GM21825 (cell line): ENCODE results near the gene EFR3B.

ENCODE experiments used
- ATAC-seq: cut with Tn5 transposase; IDR thresholded peaks from one replicate; pipeline ENCODE4 v1.9.1; 2021; ENCODE audit warnings: mild to moderate bottlenecking, moderate library complexity; ENCODE audit not compliant: unreplicated experiment

Gene EFR3B

DNA sequence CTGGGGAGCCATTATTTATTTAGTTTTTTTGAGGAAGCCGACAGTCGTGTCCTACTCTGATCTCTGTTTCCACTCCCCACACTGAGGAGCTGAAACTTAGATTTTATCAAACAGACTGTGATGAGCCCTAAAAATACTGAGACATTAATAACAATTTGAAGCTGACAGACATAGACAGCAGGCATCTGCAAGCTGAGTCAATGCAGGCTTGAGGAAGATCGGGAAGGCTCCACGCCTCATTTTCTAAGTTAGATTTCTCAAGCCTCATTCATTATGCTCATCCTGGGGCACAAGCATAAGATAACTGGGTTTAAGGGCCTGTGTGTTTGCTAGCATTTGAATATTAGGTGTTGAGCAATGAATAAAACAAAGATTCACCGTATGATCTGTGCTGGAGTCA, 26.3 kb downstream of the EFR3B start:
- no peak for ATAC-seq

DNA sequence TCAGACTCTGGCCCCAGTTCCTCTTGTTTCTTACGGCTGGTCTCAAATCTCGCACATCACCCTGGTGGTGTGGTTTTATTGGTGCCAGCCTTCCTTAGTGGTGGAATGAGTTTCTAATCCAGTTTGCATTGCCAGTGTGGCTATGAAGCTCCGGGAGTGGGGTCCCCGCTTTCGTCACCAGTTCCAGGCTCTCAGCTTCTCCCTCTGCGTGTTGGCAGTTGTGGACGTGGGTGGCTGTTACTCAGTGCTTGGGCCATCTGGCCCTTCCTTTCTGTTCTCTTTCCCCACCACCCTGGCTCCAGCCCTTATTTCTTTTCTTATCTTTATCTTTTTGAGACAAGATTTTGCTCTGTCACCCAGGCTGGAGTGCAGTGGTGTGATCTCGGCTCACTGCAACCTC, 30.1 kb downstream of the EFR3B start:
- no peak for ATAC-seq

DNA sequence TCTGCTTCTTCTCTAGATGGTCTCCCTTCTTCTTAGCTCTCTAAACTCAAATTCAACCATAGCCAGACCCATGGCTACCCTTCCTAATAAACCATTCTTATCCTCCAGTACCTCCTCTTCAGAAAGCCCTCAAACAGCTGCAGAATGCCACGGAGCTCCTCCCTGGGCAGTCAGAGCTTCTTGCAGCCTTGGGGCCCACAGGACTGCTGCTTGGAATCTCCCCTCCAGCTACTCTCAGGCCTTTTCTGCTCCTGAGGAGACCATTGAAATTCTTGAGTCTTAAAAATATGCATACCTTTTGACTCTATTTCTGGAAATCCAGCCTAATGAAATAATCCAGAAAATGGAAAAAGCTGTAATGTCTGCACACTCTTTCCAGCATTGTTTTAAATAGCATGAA, 30.7 kb downstream of the EFR3B start:
- no peak for ATAC-seq

DNA sequence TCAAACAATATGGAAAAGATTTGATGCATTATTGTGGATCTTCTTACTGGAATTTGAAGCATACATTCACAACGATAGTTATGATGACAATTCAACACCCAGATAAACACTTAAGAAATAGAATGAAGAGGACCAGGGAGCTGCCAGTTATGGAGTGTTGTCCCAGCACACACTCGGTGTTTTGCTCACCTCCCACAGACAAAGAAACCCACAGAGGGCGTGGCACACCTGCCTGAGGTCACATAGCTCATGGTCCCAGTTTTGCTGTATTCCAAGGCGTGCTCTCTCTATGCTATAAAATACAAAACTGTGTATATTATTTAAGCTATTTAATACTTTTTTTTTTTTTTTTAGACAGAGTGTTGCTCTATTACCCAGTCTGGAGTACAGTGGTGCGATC, 31.1 kb downstream of the EFR3B start:
- no peak for ATAC-seq

DNA sequence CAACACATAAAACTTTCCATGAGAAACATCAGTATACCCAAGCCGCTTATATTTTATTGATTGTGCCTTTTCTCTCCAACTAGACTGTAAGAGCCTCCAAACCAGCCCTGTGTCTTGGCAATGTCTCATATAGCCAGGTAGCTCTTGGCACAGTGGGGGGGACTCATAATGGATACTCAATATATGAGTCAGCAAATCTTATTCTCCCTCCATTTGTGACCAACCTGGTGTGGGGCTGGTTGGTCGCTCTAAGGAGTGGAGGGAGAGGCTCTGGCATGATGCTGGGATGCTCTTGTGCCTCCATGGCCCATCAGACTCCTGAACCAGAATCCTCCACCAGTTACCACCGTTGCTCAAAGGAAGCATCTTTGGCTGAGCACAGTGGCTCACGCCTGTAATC, 32.0 kb downstream of the EFR3B start:
- no peak for ATAC-seq

DNA sequence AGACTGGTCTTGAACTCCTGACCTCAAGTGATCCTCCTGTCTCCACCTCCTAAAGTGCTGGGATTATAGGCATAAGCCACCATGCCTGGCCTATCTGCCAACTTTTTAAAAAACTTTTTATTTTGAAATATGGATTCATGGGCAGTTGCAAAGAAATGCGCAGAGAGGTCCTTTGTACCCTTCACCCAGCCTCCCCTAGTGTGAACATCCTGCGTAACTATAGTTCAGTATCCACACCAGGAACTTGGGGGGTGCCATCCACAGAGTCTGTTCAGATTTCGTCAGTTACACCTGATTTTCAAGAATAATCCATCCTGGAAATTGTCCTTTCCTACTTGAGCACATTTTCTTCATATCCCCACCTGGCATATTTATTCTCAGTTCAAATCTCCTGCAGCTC, 33.0 kb downstream of the EFR3B start:
- no peak for ATAC-seq

DNA sequence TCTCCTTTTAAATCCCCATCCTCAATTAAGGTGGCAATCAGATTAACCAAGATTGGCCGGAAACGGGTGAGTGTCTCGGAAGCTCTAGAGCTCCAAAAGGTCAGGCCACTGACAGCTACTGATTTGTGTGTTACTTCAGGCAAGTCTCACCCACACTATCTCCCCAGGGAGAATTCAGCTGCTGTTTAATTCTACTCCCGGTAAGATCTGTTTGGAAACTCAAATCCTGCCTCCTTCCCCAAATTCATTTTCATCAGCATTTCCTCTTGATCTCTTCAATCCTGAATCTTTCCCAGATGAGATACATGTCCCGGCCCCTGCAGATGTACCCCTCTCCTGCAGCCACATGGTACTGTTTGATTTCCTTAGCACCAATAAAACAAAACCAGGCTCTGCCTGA, 34.9 kb downstream of the EFR3B start:
- ATAC-seq, result no peak

DNA sequence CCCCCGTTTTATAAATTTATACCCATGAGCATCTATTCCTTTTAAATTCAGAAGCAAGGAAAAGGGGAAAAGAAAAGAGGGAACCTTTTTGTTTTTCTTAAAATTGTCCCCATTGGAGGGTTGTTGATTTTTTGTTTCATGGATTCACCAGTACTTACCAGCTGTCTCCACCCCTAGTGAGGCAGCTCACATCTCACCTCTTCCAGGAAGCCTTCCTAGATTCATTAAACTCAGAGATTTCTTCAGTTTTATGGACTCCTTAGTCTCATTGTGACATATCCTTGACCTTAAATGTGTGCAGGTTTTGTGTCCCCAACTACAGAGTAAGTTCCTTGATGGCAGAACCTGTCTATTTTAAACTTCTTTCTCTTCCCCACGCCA, 35.9 kb downstream of the EFR3B start:
- ATAC-seq, result no peak

DNA sequence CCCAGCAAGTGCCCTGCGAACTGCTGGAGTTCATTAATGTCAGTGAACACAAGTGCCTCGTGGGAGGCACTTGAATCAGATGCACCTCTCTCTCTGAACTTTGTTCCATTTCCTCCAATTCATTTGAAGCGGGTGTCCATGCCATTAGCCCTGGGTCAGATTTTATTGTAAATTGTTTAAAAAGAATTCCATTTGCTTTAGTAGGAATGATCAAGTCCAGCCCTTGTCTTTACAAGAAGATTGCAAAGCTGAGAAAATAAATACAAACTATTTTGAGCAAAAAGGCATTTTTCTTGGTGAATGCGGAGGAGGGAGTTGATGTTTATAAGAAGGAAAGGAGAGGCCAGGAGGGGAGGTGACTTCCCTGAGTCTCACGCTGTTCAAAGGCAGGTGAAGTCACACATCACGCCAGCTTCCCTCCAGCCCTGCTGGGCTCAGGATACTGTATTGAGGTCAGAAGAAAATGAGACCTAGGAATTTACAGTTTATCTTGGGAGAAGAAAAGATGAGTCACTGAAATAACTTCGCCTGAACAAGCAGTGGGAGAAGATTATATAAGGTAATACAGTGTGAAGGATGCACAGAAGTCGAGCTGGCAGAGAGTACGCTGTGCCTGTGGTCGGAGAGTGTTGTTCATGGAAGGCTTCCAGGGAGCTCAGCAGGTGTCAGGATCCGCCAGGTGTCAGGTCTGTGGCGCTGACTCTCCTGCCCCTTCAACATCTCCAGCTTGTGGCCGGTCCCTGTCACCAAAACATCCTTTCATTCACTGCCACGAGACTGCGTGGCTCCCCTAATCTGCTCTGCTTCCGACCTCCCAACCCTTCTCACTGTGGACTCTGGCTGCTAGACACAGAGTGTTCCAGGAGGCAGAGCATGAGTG, 36.5 kb downstream of the EFR3B start:
- no peak for ATAC-seq

DNA sequence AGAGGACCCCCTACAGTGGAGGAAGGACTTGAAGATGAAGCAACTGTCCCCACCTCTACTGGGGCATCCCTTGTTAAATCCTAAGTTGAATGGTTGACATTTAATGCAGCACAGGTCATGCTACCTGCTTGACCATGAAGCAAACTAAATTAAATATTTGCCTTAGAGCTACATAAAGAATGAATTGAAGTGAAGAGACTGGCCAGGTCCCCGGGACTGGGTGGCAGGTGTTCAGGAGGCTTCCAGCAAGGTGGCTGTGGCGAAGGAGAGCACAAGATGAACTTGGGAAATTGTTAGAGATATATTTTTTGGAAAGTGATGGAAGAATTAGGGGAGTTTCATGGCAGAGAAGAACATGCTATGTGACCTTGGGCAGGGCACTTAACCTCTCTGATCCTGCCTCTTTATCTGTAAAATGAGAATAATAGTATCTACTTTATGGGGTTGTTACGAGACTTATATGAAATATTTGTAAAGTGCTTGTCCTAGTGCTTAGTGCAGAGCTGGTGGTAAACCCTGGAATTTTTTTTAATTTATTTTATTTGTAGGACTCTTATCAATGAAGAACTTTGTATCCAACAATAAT, 37.3 kb downstream of the EFR3B start:
- ATAC-seq, result no peak

DNA sequence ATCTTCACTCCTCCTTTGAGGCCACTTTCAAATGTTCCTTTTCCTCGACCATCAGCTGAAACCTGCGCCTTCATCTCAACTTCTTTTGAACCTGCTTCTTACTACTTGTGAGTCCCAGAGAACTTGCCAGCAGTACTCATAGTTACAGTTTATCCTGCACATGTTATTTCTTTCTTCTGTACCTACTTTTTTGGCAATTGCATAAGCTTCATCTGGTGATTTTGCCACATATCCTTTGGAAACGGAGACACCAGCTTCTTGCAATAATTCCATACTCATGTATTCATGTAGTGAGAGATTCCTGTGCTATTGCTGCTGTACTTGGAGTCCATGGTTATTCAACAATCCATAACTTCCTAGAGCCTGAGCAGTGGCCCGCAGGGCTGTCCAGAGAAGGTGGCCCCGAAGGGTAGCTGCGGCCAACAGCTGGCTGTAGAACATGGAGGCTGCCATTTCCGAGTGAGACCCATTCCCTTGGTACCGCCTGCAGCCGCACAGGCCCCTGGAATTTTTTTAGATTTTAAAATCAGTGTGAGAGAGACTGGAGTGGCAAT, 39.4 kb downstream of the EFR3B start:
- no peak for ATAC-seq

DNA sequence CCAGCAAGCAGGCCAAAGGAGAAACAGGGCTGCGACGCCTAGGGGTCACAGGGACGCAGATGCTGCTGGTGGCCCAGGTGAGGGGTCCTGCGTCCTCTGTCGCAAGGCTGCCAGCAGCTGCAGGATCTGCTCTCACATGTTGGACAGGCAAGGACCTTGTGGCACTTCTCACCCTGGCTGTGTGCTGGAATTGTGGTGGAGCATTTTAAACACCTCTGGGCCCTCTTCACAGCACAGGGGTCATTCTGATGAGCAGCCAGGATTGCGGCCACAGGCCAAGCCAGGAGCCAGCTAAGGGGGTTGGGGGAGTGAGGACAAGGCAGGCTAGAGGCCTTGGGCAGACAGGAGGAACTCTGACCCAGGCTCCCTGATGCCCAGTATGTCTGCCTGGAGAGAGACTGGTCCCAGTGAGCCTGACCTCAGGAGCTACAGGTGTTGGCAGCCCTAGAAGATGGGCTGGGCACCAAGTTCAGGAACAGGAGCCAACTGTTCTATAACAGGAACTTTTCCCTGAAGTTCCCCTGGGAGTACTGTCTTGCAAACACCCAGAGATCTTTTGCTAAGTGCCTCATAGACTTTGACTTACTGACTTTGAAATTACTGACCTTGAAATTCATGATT, 40.2 kb downstream of the EFR3B start:
- no peak for ATAC-seq

DNA sequence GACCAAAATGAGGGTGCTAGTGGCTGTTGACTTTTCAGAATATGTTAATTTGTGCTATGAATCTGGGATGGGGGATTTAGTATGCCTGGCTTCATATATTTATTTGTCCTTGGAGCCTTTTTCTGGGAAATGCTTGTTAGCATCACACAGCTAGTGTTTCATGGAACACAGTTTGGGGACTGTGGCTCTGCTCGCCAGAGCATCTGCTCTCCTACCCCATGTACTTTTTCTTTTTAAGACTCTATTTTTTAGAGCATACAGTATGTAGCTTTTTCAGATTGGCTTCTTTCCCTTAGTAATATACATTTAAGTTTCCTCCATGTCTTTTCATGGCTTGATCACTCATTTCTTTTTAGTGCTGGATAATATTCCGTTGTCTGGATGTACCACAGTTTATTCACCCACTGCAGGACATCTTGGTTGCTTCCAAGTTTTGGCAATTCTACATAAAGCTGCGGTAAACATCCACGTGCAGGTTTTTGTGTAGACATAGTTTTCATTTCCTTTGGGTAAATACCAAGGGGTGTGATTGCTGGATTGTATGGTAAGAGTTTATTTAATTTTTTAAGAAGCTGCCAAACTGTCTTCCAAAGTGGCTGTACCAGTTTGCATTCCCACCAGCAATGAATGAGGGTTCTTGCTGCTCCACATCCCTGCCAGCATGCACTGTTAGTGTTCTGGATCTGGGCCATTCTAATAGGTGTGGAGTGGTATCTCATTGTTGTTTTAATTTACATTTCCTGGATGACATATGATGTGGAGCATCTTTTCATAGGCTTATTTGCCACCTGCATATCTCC, 44.1 kb downstream of the EFR3B start:
- no peak for ATAC-seq

DNA sequence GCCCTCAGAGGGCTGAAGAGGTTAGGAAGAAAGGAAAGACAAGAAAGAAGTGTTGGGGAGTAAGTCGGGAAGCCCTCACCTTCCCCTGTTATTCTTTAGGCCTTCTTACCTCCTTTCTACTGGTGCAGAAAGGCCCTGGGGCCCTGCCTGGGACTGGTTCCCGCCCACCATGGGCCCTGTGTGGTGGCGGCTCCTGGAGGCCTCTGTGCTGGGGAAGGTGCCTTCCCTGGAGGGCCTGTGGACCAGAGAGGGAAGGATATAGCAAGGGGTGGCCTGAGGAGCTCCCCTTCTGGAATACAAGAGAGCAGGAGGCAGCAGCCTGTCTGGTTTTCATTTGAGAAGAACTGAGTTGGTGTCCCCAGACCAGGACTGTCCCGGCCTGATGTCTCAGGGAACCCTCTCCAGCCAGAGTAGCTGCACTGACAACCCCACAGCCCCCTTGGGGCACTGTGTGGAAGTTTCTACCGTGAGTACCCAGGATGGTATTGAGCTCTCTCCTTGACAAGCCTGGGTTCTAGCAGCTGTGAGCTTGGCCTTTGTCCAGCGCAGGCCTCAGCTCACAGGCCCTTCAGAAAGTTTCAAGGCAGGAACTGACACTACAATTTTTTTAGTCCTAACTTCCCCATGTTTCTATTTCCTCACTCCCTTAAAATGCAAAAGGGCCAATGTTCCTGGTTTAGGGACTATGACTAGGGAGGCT, 47.1 kb downstream of the EFR3B start:
- no peak for ATAC-seq

DNA sequence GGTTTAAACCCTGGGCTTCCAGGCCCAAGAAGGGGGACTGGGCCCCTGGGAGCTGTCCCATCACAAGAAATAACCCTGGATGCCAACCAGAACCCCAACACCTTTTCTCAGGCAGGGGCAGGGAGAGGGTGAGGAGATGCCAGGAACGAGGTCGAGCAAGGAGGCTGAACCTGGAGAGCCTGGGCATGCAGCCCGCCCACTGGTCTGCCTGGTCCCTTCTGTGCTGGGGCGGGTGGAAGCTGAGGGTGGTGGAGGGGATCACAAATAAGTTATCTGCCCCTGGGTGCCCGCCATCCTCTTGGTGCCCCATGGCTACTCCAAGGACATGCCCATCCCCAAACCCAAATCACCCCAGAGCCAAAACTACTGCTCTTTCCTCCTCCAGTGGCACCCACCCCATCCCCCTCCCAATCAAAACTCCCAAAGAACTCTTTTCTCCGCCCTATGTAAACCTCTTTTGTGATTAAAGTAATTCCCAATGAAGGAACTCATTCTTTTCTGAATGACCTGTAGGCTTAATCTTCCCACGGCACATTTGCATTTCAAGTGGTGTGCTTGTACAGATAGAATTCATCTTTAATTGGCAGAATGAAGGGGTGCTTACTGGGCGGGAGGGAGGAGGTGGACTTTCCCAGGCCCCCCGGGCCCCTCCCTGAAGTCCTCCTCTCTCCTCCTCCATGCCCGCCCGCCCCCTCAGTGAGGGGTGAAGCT, 47.9 kb downstream of the EFR3B start:
- ATAC-seq, result no peak

DNA sequence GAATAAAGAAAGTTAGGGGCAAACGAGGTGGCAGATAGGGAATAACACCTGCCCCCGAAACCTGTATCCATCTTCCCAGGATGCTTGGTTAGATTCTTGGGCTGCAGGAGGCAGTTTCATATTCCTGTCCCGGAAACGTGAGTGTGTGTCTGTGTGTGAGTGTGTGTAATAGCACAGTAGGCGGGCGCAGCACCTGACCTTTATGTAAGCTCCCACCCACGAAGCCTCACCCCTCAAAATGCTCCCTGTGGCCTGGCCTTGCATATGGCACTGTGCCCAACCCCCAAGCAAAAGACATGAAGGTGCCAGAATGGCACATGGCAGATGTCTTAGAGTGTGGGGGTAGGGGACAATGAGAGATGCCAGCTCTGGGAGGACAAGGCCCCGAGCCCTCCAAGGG, 48.9 kb downstream of the EFR3B start:
- no peak for ATAC-seq

DNA sequence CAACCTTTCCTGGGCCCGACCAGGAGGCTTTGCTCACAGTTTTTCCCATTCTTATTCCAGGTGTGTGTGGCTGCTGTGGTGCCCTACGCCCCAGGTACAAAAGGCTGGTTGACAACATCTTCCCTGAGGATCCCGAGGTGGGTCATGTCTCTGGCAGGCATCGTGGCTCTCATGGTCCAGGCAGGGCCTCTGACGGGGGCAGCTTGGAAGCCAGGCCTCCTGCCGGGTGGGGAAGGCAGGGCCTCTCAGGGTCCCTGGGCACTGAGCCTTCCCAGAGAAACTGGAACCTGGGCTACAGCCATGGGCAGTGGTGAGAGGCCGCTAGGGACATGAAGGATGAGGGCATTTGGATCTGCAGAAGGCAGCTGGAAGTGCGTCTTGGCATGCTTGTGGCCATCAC, 49.4 kb downstream of the EFR3B start:
- ATAC-seq, result no peak

DNA sequence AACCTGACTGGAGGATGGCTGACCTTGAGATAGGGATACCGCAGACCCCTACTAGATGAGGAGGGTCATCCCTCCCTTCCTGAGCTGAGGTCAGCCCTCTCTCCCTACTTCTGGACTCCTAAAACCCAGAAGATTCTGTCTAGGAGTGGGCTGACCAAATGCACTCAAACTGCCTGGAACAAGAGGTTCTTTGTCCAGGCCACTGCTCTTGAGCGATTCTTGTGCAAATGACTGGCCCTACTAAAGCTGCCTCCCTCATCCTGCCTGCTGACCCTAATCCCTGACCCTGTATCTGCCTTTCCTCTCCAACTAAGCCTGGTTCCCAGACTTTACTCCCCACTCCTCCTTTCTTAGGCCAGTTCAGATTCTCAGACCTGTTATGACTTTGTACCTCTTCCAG, 56.2 kb downstream of the EFR3B start:
- ATAC-seq, result no peak

DNA sequence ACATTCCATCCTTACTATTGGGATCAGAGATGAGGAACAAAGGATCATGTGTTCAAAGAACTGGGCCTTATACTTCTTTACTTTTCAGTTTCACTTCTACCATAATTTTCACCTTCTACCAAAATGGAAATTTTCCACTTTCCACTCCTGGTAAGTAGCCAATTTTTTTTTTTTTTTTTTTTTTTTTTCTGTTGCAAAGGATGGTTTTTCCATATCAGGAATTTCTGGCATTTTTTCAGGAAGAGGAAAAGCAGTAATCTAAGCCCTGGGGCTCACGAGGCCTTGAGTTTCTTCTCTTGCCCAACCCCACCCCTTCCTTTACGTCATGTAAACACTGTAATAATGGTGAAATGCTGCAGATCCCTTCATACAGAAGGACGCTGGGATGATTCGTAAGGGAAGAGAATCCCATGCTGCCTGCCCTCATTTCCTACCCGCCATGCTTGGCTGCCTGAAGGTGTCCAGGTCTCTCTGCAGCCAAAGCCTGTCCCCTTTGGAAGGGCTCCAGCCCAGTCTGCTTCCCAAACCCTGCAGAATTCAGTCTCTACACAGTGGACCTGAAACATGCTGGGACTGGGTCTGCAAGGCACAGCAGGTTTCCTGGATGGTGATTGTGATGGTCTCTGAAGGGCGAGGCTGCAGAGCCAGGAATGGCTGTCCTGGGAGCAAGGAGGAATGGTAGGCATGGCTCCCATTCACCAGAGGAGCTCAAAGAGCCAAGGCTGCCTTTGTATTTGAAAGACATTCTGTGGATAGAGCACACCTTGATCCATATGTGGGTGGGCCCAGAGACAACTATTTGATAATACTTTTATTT, 57.0 kb downstream of the EFR3B start:
- no peak for ATAC-seq
